Measurements from ENCODE around the gene AATK.

DNA sequence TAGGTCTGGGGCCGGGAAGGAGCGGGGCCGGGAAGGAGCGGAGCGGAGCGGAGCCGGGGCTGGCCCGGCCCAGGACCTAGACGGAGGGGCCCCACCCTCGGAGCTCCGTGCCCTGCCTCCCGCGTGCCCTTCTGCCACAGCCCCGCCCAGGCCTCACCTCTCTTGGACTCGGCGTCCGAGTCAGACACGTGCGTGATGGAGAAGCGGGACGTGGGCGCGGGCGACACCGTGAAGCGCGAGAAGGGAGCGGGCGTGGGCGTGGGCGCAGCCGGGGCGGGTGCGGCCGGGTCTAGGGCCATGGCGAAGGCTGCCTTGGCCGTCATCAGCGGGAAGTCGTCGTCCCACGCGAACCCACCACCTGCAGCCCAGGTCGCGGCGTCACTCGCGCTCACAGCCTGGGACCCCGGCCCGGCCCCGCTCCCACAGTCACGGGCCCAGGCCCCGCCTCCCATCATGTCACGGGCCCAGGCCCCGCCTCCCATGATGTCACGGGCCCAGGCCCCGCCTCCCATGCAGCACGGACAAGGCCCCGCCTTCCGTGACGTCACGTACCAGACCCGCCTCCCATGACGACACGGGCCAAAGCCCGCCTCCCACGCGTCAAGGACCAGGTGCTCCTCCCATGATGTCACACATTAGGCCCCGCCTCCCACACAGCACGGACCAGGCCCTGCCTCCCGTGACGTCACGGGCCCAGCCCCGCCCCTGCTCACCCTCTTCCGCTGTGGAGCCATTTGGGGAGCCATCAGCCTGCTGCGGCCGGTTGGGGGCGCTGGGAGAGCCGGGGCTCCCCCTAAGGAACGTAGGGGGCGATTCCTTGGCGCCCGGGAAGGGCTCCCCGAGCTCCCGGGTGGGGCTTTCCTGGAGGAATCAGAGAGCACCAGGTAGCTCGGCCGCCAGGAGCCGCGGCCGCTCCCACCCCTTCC is 46.5 kb downstream of the AATK start:
- TF ChIP-seq, protein P1, sequence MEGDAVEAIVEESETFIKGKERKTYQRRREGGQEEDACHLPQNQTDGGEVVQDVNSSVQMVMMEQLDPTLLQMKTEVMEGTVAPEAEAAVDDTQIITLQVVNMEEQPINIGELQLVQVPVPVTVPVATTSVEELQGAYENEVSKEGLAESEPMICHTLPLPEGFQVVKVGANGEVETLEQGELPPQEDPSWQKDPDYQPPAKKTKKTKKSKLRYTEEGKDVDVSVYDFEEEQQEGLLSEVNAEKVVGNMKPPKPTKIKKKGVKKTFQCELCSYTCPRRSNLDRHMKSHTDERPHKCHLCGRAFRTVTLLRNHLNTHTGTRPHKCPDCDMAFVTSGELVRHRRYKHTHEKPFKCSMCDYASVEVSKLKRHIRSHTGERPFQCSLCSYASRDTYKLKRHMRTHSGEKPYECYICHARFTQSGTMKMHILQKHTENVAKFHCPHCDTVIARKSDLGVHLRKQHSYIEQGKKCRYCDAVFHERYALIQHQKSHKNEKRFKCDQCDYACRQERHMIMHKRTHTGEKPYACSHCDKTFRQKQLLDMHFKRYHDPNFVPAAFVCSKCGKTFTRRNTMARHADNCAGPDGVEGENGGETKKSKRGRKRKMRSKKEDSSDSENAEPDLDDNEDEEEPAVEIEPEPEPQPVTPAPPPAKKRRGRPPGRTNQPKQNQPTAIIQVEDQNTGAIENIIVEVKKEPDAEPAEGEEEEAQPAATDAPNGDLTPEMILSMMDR (IDR thresholded peaks at IDR 0.05): peak in 4 of 5 experiments; percentile 24 to 38 (median 32)
- peak in 1 of 2 donors; percentile 46 for TF ChIP-seq POLR2A (IDR thresholded peaks at IDR 0.05)

Measured in tibial nerve (tissue), 3 donors.